Fibroblast of skin of right quadriceps (primary cell): ENCODE measurements around the gene LTA.

Source experiments
- DNase-seq: peaks from one replicate; pipeline ENCODE4 v3.0.0-alpha.2; 2013

LTA gene

GRCh38 chr6:31572041-31572911 is at the start of gene LTA:
TSS of gene LTA (plus strand) at chr6:31572289. CDS start at chr6:31572743, 454 bp downstream.
- no peak for DNase-seq

- DNase-seq: no peak
Measured at GRCh38 chr6:31525553-31525931, 46.5 kb upstream of the LTA start.

GRCh38 chr6:31525932-31526591 is 46.0 kb upstream of the LTA start:
- DNase-seq: peak; percentile 43

GRCh38 chr6:31528307-31528777 is 43.7 kb upstream of the LTA start:
- no peak for DNase-seq

- DNase-seq: no peak
Measured at GRCh38 chr6:31528821-31529328, 43.2 kb upstream of the LTA start, which contains the start of gene MCCD1. TSS of gene MCCD1 (plus strand) at chr6:31528962. CDS start at chr6:31529015, 53 bp downstream.

- DNase-seq: no peak
Measured at GRCh38 chr6:31529329-31530150, 42.5 kb upstream of the LTA start.

- no peak for DNase-seq
Measured at GRCh38 chr6:31530659-31531058, 41.4 kb upstream of the LTA start.

GRCh38 chr6:31531162-31531561 is 40.9 kb upstream of the LTA start:
- no peak for DNase-seq

GRCh38 chr6:31531771-31532643 is 40.1 kb upstream of the LTA start:
- DNase-seq: no peak

- no peak for DNase-seq
Measured at GRCh38 chr6:31532644-31533454, 39.2 kb upstream of the LTA start.

- no peak for DNase-seq
Measured at GRCh38 chr6:31533455-31533841, 38.6 kb upstream of the LTA start.

GRCh38 chr6:31534011-31534410 is 38.1 kb upstream of the LTA start:
- no peak for DNase-seq

- DNase-seq: no peak
Measured at GRCh38 chr6:31534521-31535040, 37.5 kb upstream of the LTA start.

- no peak for DNase-seq
Measured at GRCh38 chr6:31535538-31536324, 36.4 kb upstream of the LTA start.

GRCh38 chr6:31538805-31539400 is 33.2 kb upstream of the LTA start:
- DNase-seq: no peak

- DNase-seq: no peak
Measured at GRCh38 chr6:31540640-31541039, 31.4 kb upstream of the LTA start.

GRCh38 chr6:31541059-31541657 is 30.9 kb upstream of the LTA start:
- DNase-seq: peak; percentile 48

- DNase-seq: peak; percentile 97
Measured at GRCh38 chr6:31541658-31542521, 30.2 kb upstream of the LTA start, which contains the start of gene DDX39B. TSS of gene DDX39B (minus strand) at chr6:31542003. CDS start at chr6:31540532, 1,471 bp downstream.
